Gastroesophageal sphincter (tissue), 3 donors: ENCODE results near the gene TMEM203.

Source experiments
- POLR2A ChIP-seq, 2 donors: fragments of 450-650 bp; IDR thresholded peaks; one replicate each; pipeline ENCODE4 v1.6.1; 2017; ENCODE audit warnings: antibody characterized with exemption in 2 of 2, mild to moderate bottlenecking in 2 of 2, moderate library complexity in 1 of 2
- POLR2AphosphoS5 ChIP-seq: sonication (generic); formaldehyde crosslinking; IDR thresholded peaks from one replicate; pipeline ENCODE4 v1.6.1; 2017; ENCODE audit warnings: antibody characterized with exemption
- TF ChIP-seq, protein P1 (sequence below), 4 experiments: fragments of 200-600 bp in 2 of 4; fragments of 450-650 bp in 2 of 4; sonication (generic) in 1 of 4; IDR thresholded peaks; one replicate each; pipeline ENCODE4 v1.5.1; 2017 to 2019; ENCODE audit warnings: antibody characterized with exemption in 4 of 4, mild to moderate bottlenecking in 2 of 4, moderate library complexity in 2 of 4

DNA sequence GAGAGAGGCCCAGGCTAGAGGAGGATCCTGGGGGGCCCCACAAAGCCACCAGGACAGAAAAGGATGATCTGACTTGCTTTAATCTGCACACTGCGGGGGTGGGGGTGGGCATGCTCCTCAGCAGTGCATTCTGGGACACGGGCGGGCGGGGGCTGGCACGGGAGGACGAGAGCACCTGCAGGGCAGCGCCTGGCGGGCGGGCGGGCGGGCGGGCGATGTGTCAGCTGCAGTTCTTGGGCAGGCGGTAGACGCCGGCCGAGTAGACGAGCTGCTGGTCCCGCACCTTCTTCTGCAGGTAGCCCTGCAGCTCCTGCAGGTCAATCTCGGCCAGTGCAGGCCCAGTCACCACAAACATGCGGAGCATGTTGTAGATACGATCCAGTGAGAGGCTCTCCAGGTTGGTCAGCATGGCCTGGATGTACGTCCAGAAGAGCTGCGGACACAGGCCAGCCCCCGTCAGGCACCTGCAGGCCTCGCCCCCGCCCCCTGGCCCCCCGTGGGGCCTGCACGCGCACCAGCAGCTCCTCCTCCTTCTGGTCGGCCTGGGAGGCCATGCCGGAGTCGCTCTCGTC, 30.6 kb downstream of the TMEM203 start:
- TF ChIP-seq, protein P1, sequence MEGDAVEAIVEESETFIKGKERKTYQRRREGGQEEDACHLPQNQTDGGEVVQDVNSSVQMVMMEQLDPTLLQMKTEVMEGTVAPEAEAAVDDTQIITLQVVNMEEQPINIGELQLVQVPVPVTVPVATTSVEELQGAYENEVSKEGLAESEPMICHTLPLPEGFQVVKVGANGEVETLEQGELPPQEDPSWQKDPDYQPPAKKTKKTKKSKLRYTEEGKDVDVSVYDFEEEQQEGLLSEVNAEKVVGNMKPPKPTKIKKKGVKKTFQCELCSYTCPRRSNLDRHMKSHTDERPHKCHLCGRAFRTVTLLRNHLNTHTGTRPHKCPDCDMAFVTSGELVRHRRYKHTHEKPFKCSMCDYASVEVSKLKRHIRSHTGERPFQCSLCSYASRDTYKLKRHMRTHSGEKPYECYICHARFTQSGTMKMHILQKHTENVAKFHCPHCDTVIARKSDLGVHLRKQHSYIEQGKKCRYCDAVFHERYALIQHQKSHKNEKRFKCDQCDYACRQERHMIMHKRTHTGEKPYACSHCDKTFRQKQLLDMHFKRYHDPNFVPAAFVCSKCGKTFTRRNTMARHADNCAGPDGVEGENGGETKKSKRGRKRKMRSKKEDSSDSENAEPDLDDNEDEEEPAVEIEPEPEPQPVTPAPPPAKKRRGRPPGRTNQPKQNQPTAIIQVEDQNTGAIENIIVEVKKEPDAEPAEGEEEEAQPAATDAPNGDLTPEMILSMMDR (IDR thresholded peaks at IDR 0.05): no peak
- TF ChIP-seq POLR2A (IDR thresholded peaks at IDR 0.05) (no peak), POLR2AphosphoS5 (no peak)
